ENCODE measurements around the gene MLPH. TPM values are rescaled to one million over a fixed set of nuclear protein-coding genes. Genes with fewer than 3 reads are reported as not detected.
A peak's percentile ranks its signal among the peaks of the same experiment; 100 is the strongest.

The MLPH gene
- total RNA-seq, 1 donor from 2014 or later: 88.9 TPM

- intact Hi-C loops (cut with micrococcal nuclease): no loop called here
- ATAC-seq (no peak), DNase-seq (no peak)
These were observed 4.6 kb downstream of the MLPH start for GRCh38 chr2:237491515-237492118.

- intact Hi-C loops (cut with micrococcal nuclease): no loop called here
- DNase-seq (no peak), ATAC-seq (no peak)
These were observed 5.3 kb downstream of the MLPH start for GRCh38 chr2:237492137-237492890.

DNA sequence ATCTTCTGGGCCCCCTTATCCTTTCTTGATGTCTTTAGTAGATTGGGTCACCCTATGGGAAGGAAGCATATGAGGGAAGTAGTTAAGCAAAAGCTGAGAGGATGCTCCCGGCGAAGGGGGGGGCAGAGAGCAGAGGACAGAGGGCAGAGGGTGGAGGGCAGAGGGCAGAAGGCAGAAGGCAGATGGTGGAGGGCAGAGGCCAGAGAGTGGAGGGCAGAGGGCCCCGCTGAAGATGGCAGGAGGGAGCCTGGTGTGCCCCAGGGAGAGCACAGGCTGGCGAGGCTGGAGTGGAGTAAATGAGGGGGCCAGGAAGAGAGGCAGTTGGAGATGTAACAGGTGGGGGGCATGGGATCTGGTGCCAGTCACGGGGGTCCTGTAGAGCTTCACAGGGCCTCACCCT, 7.0 kb downstream of the MLPH start:
- no peak for ATAC-seq
- intact Hi-C loops (cut with micrococcal nuclease): no loop called here
- DNase-seq: no peak

GRCh38 chr2:237495521-237496117, 8.6 kb downstream of the MLPH start:
- DNase-seq (no peak), ATAC-seq (no peak)
- intact Hi-C loops (cut with micrococcal nuclease): no loop called here

- no peak for ATAC-seq
- DNase-seq: no peak
- intact Hi-C loops (cut with micrococcal nuclease): no loop called here
These were observed 9.4 kb downstream of the MLPH start for GRCh38 chr2:237496428-237496827.

- intact Hi-C loops (cut with micrococcal nuclease): no loop called here
- no peak for DNase-seq
- ATAC-seq: no peak
These were observed 10.2 kb downstream of the MLPH start for GRCh38 chr2:237497009-237497837.

DNA sequence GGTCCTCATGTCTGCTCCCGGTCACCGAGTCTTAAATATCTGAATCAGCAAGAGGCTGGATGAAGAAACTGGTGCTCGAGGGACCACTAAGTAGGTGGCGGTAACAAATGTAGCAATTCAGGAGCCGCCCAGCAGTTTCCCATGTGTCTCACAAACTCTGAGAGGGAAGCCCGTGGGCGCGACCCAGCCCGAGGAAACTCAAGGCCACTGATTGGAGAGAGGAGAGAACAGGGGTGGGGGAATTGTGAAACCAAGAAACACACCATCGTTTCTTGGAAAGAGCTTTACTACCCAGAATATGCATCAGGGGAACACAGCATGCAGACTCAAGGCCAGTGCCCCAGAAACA, 10.8 kb downstream of the MLPH start:
- intact Hi-C loops (cut with micrococcal nuclease): no loop called here
- ATAC-seq (no peak), DNase-seq (no peak)

DNA sequence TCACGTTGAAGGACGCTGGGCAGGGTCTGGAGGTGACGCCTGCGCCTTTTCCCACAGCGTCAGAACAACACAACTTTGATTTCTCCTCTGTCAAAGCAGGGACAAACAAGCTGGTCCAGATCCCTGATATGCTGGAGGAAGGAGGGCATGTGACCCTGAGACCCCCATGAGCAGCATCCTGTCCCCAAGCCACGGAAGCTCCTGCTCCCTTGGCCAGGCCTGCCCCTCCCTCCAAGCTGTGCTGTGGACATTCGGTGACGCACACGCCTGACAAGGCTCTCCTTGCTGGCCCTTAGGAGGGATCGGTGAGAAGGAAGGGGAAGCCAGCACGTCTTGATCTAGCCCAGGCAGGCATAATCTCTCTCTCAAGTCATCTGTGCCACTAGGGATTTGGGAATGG, 11.3 kb downstream of the MLPH start:
- ATAC-seq: no peak

GRCh38 chr2:237500681-237501424, 13.8 kb downstream of the MLPH start:
- peak; percentile 7 for ATAC-seq
- no peak for DNase-seq

More for the DNA sequence above, 11.3 kb downstream of the MLPH start:
- DNase-seq: no peak
- intact Hi-C loops (cut with micrococcal nuclease): no loop called here

DNA sequence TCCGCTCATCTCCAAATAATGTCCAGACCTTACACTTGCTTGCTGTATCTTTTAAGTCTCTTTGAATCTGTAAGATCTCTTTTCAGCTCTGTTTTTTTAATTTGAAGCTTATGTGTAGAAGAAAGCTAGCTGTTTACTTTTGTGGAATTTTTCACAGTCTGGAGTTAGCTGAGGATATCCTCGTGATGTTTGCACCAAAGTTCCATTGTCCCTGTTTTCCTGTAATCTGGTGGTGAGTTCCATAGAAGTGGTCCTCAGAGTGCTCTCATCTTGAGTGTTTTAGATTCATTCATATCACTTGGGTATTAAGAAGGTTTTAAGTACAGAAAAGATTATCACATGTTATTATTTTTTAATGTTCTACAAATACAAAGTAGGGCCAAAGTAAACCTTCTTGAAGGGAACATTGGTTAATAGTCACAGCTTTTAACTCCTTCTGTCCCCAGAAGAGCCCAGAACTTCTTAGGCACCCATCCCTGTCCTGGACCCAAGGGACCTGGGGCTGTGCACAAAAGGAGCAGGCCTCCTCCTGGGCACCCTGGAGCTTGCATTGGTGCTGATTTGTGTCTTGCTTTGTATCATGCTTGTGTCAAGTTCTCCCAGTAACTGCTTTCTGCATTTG, 15.0 kb downstream of the MLPH start:
- ATAC-seq (no peak), DNase-seq (no peak)
- intact Hi-C loops (cut with micrococcal nuclease): no loop called here

More at GRCh38 chr2:237500681-237501424, 13.8 kb downstream of the MLPH start:
- intact Hi-C loops (cut with micrococcal nuclease): no loop called here

DNA sequence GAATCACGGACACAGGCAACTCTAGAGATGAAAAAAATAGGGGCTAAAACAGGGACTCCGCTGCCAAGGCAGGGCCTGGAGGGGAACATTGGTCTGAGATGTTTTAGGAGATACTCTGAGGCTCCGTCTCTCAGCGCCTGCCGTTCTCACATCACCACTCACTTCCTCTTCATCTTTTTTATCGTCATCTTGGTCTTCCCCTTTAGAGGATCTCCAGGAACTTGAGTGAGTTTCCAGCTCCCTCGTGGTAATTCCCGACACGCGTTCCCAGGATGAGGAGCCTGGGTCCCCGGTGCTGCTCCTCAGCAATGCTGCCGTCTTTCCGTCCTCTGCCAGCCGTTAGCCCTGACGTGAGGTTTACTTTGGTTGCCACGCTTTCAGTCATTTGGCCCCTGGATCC, 16.1 kb downstream of the MLPH start:
- DNase-seq: no peak
- intact Hi-C loops (cut with micrococcal nuclease): no loop called here

DNA sequence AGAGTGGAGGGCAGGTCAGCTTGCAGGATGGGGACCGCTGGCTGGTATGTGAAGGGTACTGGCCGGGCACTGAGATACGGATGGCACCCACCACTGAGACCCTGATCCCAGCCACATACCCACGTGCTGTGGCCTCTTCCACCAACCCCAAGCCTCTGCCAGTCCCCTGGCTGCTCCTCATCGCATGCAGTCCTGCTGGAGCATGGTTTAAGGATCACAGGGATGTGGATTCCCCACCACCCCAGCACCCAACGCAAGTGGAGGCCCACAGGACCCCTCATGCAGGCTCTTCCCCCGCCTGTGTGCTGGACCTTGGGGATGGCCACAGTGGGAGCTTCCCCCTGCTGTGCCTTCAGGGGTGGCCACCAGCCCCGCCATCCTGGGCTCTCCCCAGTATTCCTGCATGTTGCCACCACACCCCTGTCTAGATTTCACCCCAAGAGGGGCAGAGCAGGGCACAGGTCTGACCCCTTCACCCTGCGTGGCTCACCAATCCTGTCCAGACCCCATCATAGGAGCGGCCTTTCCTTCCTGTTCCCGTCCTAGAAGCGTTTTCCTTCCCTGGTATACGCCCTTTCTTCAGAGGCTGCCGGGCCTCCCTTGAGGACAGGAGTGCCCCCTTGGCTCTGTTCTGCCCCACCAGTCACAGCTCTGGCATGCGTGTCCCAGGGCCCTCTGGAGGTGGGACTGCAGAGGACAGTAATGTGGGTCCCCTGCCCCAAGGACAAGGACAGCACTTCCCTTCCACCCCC, 18.3 kb downstream of the MLPH start:
- intact Hi-C loops (cut with micrococcal nuclease): no loop called here
- DNase-seq: no peak
- ATAC-seq: no peak

More for the DNA sequence above, 16.1 kb downstream of the MLPH start:
- no peak for ATAC-seq

- no peak for ATAC-seq
- no peak for DNase-seq
- intact Hi-C loops (cut with micrococcal nuclease): no loop called here
These were observed 20.5 kb downstream of the MLPH start for GRCh38 chr2:237507512-237507911.

DNA sequence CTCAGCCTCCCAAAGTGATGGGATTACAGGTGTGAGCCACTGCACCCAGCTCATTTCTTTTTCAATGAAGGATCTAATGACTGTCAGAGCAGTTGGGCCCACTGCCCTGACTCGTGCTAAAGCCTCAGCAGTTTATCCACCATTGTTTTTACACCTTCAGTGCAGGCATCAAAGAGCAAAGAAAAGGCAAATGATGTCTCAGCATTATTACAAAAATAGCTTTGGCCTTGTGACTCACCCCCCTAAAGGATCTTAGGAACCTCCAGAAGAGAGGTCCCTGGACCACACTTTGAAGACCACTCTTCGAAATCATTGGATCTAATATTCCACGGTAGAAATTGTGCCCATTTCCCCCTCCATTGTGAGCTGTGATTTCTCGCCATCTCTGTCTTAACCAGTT, 21.3 kb downstream of the MLPH start:
- ATAC-seq: no peak
- no peak for DNase-seq
- intact Hi-C loops (cut with micrococcal nuclease): no loop called here

- DNase-seq (no peak), ATAC-seq (no peak)
- intact Hi-C loops (cut with micrococcal nuclease): no loop called here
These were observed 22.1 kb downstream of the MLPH start for GRCh38 chr2:237509151-237509550.

DNA sequence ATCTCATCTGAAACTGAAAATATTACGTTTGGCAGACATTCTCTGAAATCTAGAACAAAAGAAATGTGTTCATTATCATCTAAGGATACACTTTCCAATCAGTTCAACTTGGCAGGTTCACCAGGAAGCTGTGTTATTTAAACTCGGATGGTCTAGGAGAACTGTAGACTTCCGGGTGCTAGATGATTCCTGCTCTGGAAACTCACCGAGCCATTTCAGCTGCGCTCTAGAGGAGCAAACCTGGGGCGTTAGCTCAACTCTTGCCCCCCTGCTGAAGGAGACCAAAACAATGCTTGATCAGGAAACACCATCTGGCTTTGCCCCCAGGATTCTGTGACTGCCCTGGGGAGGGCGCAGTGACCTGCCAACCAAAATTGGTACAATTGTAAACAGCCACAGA, 22.9 kb downstream of the MLPH start:
- ATAC-seq (no peak), DNase-seq (no peak)
- intact Hi-C loops (cut with micrococcal nuclease): loop anchor here (10.0 kb wide), 1 partner anchor 65 kb away; no protein-coding TSS in a partner anchor

- ATAC-seq (peak; percentile 6), DNase-seq (peak; percentile 51)
- intact Hi-C loops (cut with micrococcal nuclease): loop anchor here (10.0 kb wide), 1 partner anchor 64 kb away; no protein-coding TSS in a partner anchor
These were observed 23.6 kb downstream of the MLPH start for GRCh38 chr2:237510502-237511217.
